Amygdala (tissue), 56 donors: Measurements from ENCODE around the gene ECE2.
A peak's percentile ranks its signal among the peaks of the same experiment; 100 is the strongest.
"Not testable (repeated sequence)": the region's sequence is repeated elsewhere in the genome, so short reads cannot be mapped to it uniquely, and the experiment has no call there.

Source experiments
- DNase-seq, 56 donors: peaks; one replicate each; lab custom pipeline; 2025; lab: John Stamatoyannopoulos, UW

ECE2 gene

GRCh38 chr3:184261854-184262763 is 13.7 kb upstream of the ECE2 start:
- DNase-seq: no peak

- DNase-seq: no peak
Observed at GRCh38 chr3:184262764-184263179, 13.1 kb upstream of the ECE2 start.

GRCh38 chr3:184267249-184267648 is 8.6 kb upstream of the ECE2 start:
- not testable (repeated sequence) for DNase-seq

- no peak for DNase-seq
Observed at GRCh38 chr3:184272269-184272668, 3.6 kb upstream of the ECE2 start.

- no peak for DNase-seq
Observed at GRCh38 chr3:184275381-184275701, 481 bp upstream of the ECE2 start.

GRCh38 chr3:184277366-184277765 is 1.5 kb downstream of the ECE2 start:
- DNase-seq: no peak

- no peak for DNase-seq
Observed at GRCh38 chr3:184282941-184283340, 7.1 kb downstream of the ECE2 start.

GRCh38 chr3:184283681-184284080 is 7.9 kb downstream of the ECE2 start:
- DNase-seq: no peak

- peak in 39 of 56 donors; percentile 10 to 77 (median 43) for DNase-seq
Observed at GRCh38 chr3:184284696-184285095, 8.9 kb downstream of the ECE2 start.

GRCh38 chr3:184289426-184289938 is 13.7 kb downstream of the ECE2 start:
- peak in 26 of 56 donors; percentile 3 to 51 (median 23) for DNase-seq

- no peak for DNase-seq
Observed at GRCh38 chr3:184290331-184290730, 14.5 kb downstream of the ECE2 start.

- DNase-seq: no peak
Observed at GRCh38 chr3:184291044-184291737, 15.4 kb downstream of the ECE2 start.

GRCh38 chr3:184291738-184292445 is 16.1 kb downstream of the ECE2 start:
- DNase-seq: no peak

GRCh38 chr3:184295771-184296170 is 19.9 kb downstream of the ECE2 start:
- no peak for DNase-seq

- no peak for DNase-seq
Observed at GRCh38 chr3:184296616-184297015, 20.8 kb downstream of the ECE2 start.

GRCh38 chr3:184298759-184299487 is 23.1 kb downstream of the ECE2 start, which contains the start of gene PSMD2:
Gene PSMD2, plus strand, starts transcription at chr3:184299241. Its CDS starts 26 bp downstream, at chr3:184299267.
- DNase-seq: peak; percentile 86 to 98 (median 95)

GRCh38 chr3:184299488-184300377 is 23.9 kb downstream of the ECE2 start:
- DNase-seq: peak in 2 of 56 donors; percentile 41 to 53

- no peak for DNase-seq
Observed at GRCh38 chr3:184300378-184300720, 24.5 kb downstream of the ECE2 start.

GRCh38 chr3:184305577-184305976 is 29.8 kb downstream of the ECE2 start:
- no peak for DNase-seq
